ENCODE measurements around the gene ERBB2.
"Not testable (repeated sequence)": the region's sequence is repeated elsewhere in the genome, so short reads cannot be mapped to it uniquely, and the experiment has no call there.

Gene ERBB2

GRCh38 chr17:39759204-39759603 is 59.3 kb downstream of the ERBB2 start:
- TF ChIP-seq CTCF (IDR thresholded peaks at IDR 0.05; ENCODE audit: low read depth, low read length): no peak

GRCh38 chr17:39761861-39762496 is 62.1 kb downstream of the ERBB2 start:
- TF ChIP-seq CTCF (IDR thresholded peaks at IDR 0.05; ENCODE audit: low read depth, low read length): no peak
- no peak for DNase-seq (ENCODE audit: extremely low read depth, low read depth)

More at GRCh38 chr17:39759204-39759603, 59.3 kb downstream of the ERBB2 start:
- no peak for DNase-seq (ENCODE audit: extremely low read depth, low read depth)

- no peak for TF ChIP-seq CTCF (IDR thresholded peaks at IDR 0.05; ENCODE audit: low read depth, low read length)
- no peak for DNase-seq (ENCODE audit: extremely low read depth, low read depth)
Observed at GRCh38 chr17:39763051-39763820, 63.4 kb downstream of the ERBB2 start.

- DNase-seq (ENCODE audit: extremely low read depth, low read depth): not testable (repeated sequence)
Observed at GRCh38 chr17:39764171-39764570, 64.3 kb downstream of the ERBB2 start.

- TF ChIP-seq CTCF (IDR thresholded peaks at IDR 0.05; ENCODE audit: low read depth, low read length): no peak
- no peak for DNase-seq (ENCODE audit: extremely low read depth, low read depth)
Observed at GRCh38 chr17:39765175-39765574, 65.3 kb downstream of the ERBB2 start.

GRCh38 chr17:39765766-39766165 is 65.9 kb downstream of the ERBB2 start:
- no peak for TF ChIP-seq CTCF (IDR thresholded peaks at IDR 0.05; ENCODE audit: low read depth, low read length)

GRCh38 chr17:39767147-39767546 is 67.3 kb downstream of the ERBB2 start:
- no peak for DNase-seq (ENCODE audit: extremely low read depth, low read depth)
- no peak for TF ChIP-seq CTCF (IDR thresholded peaks at IDR 0.05; ENCODE audit: low read depth, low read length)

More at GRCh38 chr17:39765766-39766165, 65.9 kb downstream of the ERBB2 start:
- DNase-seq (ENCODE audit: extremely low read depth, low read depth): no peak

All from AG09319 (cell line).